Measurements from ENCODE around the gene DYNC1H1. TPM values are rescaled to one million over a fixed set of nuclear protein-coding genes. Genes with fewer than 3 reads are reported as not detected.
A peak's percentile ranks its signal among the peaks of the same experiment; 100 is the strongest.

The DYNC1H1 gene
- 100 to 1,000 TPM; 440 to 541 (median 495) TPM for total RNA-seq

DNA sequence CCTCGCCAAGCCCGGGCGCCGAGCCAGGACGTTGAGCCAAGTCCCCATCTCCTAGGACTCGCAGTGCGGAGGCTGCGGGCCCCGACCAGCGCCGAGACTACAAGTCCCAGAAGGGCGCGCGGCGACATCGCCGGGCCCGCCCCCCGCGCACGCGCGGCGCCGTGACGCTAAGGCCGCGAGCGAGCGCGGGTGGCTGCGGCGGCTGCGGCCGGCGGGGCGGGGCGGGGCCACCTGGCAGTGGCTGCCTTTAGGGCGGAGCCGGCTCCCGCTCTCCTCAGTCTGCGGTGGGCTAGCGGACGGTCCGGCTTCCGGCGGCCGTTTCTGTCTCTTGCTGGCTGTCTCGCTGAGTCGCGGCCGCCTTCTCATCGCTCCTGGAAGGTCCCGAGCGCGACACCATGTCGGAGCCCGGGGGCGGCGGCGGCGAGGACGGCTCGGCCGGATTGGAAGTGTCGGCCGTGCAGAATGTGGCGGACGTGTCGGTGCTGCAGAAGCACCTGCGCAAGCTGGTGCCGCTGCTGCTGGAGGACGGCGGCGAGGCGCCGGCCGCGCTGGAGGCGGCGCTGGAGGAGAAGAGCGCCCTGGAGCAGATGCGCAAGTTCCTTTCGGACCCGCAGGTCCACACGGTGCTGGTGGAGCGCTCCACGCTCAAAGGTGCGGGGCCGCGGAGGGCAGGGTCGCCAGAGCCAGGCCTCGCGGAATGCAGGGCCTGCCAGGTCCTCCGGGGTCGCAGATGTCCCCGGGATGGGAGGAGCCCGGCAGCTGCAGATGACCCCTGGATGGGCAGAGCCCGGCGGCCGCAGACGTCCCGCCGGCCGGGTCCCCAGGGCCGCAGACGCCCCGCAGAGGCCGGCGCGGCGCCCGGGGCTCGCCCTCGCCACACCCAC lies at the start of gene DYNC1H1:
Gene DYNC1H1, plus strand, starts transcription at position 277 of the 884 bp plus-strand sequence. Its CDS starts 119 bp downstream, at position 396.
- ATAC-seq (ENCODE audit: low FRiP score) (peak; percentile 96), DNase-seq (ENCODE audit: low spot score) (peak; percentile 93)
- TF ChIP-seq, protein P1, sequence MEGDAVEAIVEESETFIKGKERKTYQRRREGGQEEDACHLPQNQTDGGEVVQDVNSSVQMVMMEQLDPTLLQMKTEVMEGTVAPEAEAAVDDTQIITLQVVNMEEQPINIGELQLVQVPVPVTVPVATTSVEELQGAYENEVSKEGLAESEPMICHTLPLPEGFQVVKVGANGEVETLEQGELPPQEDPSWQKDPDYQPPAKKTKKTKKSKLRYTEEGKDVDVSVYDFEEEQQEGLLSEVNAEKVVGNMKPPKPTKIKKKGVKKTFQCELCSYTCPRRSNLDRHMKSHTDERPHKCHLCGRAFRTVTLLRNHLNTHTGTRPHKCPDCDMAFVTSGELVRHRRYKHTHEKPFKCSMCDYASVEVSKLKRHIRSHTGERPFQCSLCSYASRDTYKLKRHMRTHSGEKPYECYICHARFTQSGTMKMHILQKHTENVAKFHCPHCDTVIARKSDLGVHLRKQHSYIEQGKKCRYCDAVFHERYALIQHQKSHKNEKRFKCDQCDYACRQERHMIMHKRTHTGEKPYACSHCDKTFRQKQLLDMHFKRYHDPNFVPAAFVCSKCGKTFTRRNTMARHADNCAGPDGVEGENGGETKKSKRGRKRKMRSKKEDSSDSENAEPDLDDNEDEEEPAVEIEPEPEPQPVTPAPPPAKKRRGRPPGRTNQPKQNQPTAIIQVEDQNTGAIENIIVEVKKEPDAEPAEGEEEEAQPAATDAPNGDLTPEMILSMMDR (IDR thresholded peaks at IDR 0.05), result no peak

DNA sequence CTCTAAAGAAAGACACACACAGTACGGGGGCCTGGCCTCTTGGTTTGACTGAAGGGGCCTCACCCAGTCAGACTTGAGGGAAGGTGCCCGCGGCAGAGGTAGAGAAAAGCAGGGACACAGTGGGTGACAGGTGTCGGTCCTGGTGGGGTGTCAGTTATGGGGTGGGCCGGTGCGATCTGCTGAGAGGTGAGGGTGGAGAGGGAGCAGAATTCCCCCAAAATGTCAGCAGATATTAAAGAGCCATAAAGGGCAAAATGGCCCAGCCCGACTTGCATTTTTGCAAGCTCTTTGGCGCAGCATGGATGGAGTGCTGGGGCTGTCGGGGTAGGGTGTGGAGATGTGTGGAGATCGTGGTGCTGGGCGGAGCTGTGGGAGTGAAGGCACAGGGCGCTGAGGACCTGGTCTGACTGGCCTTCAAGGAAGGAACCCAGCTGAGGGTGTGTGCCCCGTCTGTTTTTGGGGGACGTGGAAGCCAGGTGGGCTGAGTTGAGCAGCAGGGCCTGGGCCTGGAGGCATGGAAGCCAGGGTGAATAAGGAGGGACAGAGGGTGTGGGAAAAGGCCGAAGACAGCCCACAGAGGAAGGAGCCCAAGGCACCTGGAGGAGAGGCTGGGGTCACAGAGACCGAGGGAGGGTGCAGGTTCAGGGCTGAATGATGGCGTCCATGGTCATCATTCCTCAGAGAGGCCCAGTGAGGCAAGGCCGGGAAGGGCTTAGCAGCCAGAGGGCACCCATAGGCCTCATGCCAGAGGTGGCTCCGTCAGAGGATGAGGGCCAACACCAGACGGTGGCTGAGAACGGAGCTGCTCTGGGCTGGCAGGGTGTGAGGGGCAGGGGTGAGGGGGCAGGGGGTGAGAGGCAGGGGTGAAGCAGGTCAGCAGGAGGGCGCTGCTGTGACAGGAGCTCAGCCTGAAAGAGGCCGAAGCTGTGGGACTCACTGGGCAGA lies 48.2 kb upstream of the DYNC1H1 start:
- no peak for DNase-seq (ENCODE audit: low spot score)
- TF ChIP-seq, protein P1 (IDR thresholded peaks at IDR 0.05), result no peak
- ATAC-seq (ENCODE audit: low FRiP score), result peak; percentile 39

DNA sequence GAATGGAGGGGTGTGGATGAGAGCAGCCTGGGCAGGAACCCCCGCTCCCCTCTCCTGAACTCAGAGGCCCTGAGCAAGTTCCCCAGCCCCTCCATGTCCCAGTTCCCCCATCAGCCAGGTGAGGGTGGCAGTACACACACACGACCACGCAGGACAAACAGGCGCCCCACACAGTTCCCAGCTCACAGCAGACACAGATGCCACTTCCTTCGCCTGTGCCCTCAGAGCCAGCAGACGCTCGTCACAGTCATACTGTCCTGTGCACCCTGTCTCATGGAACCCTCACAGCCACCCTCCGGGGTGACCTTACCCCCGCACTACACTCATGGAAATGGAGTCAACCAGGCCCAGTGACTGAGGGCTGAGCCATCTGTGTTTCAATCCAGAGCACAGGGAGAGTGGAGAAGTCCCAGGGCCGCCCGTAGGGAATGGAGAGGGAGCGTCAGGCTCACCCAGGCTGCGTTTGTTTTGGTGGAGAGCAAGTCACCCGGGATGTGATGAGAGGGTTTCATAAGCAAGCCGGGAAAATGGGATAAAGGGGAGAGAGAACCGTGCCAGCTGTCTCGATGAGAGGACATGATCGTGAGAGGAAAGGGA lies 47.5 kb upstream of the DYNC1H1 start:
- peak; percentile 29 for ATAC-seq (ENCODE audit: low FRiP score)
- DNase-seq (ENCODE audit: low spot score), result no peak
- TF ChIP-seq, protein P1 (IDR thresholded peaks at IDR 0.05), result no peak

DNA sequence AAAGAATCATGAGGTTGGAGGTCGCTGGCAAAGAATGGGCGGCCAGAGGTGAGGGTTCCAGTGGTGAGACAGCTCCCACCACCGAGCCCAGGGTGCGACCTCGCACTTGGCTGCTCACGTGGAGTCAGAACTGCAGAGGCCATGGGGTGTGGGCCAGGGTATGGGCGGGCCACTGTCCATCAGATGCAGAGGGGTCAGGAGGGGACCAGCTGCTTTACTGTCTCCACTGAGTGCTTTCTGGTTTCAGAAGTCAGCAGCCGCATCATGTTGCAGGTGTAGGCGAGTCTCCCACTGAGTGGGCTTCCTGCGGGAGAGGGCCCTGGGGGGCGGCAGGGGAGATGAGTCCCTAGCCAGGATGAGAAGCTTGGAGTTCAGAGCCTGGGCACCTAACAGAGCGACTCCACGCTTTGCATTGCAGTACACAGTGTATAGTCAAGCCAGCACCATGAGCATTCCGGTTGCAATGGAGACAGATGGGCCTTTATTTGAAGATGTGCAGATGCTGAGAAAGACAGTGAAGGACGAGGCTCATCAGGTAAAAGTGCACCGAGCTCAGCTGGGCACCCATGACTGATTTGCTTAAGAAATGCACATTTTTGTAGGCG lies 46.9 kb upstream of the DYNC1H1 start:
- DNase-seq (ENCODE audit: low spot score), result no peak
- peak; percentile 13 for ATAC-seq (ENCODE audit: low FRiP score)
- TF ChIP-seq, protein P1 (IDR thresholded peaks at IDR 0.05), result no peak

DNA sequence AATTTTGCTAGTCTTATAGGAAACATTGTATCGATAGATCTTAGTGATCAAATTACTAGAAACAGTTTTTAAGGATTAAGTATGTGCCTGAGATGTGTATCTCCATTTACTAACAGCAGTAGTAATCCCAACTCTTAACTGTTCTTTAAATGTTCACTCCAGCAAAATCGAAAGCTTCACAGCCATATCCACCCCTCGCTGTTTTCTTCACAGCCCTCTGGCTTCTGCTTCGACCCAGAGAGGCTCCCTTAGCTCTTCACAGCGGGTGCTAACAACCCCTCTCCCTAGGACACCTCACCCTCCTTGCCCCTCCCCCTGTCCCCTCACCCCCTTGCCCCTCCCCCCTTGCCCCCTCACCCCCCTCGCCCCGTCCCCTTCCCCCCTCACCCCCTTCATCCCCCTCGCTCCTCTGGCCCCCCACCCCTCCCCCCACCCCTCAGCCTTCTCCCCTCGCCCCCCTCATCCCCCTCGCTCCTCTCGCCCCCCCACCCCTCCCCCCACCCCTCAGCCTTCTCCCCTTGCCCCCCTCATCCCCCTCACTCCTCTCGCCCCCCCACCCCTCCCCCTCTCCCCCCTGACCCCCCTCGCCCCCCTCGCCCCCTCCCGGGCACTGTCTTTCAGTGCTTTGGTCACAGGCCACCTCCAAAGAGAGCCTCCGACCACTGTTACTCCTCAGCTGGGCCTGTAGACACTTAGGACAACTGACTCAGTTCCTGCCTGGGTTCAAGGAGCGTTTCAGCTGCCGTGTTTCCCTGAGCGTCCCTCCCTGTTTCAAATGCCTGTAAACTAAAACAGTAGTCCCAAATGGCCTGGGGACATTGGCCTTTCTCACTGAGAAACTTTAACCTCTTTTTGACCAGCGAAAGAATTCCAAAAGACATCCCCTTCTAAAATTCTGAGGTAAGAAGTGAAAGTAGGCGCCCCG lies 46.0 kb upstream of the DYNC1H1 start:
- ATAC-seq (ENCODE audit: low FRiP score), result no peak
- TF ChIP-seq, protein P1 (IDR thresholded peaks at IDR 0.05), result no peak
- DNase-seq (ENCODE audit: low spot score), result no peak

All from omental fat pad (tissue), 4 donors.